Measurements from ENCODE around the gene RPS18. TPM values are rescaled to one million over a fixed set of nuclear protein-coding genes. Genes with fewer than 3 reads are reported as not detected.

RPS18 gene
- total and polyA plus RNA-seq, 2 of the 13 experiments (the other 11 are each of a cell fraction or from before 2014, with no cell fraction given) = 3,896 to 5,806 TPM

DNA sequence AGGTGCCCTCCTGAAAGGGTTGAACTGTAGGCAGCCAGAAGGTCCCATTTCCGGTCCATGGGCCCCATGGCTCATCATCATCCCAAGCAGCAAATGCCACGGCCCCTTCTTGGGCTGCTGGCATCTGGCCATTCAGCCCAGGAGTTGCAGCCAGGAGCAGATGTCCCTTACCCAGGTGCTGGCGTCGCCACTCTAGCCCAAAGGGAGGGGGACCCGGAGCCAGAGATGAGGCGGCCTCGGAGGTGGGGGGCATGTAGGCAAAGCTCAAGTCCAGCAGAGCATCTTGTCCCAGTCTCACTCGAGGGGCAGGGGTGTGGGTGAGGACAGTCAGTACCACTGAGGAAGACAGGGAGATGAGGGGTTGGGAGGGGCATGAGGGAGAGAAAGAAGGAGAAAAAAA, 33.2 kb downstream of the RPS18 start:
- H3K9ac ChIP-seq (ENCODE audit: insufficient read depth, low read depth, low read length) = no peak overlapping the region
- peaks cover 12% of the 10 kb centered on the region for H3K4me1 ChIP-seq (ENCODE audit: insufficient read depth, low read length)
- no peak overlapping the region for H3K4me2 ChIP-seq (ENCODE audit: low read depth, low read length)
- intact Hi-C loops (cut with micrococcal nuclease; ENCODE audit: unreplicated experiment) (no loop called here), in situ Hi-C loops (cut with HindIII; ENCODE audit: extremely low pct_ligation_motif_present, low pct_unique_long_range_greater_than_20kb) (no loop called here)
- no peak for FAIRE-seq
- ChIA-PET POLR2A (no interaction called here), CTCF (ENCODE audit: low intra/inter-chr PET ratio, low total read pairs) (no interaction called here)
- peaks cover 9 to 22% of the 10 kb centered on the region in 2 experiments; a peak in 3 of 5 replicates for H3K36me3 ChIP-seq (replicated peaks in 1 of 2; ENCODE audit: control insufficient read depth in 1 of 2, insufficient read depth in 2 of 2, low read length in 2 of 2)
- H3K9me3 ChIP-seq (ENCODE audit: low read length) = no peaks in the 10 kb centered on the region
- no peak overlapping the region for H3K4me3 ChIP-seq (replicated peaks in 1 of 3; ENCODE audit: insufficient read depth in 1 of 3, low read depth in 2 of 3, low read length in 3 of 3)
- TF ChIP-seq, protein P1, sequence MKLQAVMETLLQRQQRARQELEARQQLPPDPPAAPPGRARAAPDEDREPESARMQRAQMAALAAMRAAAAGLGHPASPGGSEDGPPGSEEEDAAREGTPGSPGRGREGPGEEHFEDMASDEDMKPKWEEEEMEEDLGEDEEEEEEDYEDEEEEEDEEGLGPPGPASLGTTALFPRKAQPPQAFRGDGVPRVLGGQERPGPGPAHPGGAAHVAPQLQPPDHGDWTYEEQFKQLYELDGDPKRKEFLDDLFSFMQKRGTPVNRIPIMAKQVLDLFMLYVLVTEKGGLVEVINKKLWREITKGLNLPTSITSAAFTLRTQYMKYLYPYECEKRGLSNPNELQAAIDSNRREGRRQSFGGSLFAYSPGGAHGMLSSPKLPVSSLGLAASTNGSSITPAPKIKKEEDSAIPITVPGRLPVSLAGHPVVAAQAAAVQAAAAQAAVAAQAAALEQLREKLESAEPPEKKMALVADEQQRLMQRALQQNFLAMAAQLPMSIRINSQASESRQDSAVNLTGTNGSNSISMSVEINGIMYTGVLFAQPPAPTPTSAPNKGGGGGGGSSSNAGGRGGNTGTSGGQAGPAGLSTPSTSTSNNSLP (IDR thresholded peaks at IDR 0.05; ENCODE audit: low read depth, low read length) = no peak
- TF ChIP-seq ZC3H4 (CRISPR knock-in tag; IDR thresholded peaks at IDR 0.05; ENCODE audit: borderline replicate concordance) (no peak), ZC3H13 (CRISPR knock-in tag; IDR thresholded peaks at IDR 0.05) (0 out of 2 replicates have a peak, but pooled peaks have one; percentile 29), ARNTL (CRISPR knock-in tag; IDR thresholded peaks at IDR 0.05) (no peak), HMG20B (CRISPR knock-in tag; conservative IDR thresholded peaks at IDR 0.05) (no peak)
- TF ChIP-seq, protein P2, sequence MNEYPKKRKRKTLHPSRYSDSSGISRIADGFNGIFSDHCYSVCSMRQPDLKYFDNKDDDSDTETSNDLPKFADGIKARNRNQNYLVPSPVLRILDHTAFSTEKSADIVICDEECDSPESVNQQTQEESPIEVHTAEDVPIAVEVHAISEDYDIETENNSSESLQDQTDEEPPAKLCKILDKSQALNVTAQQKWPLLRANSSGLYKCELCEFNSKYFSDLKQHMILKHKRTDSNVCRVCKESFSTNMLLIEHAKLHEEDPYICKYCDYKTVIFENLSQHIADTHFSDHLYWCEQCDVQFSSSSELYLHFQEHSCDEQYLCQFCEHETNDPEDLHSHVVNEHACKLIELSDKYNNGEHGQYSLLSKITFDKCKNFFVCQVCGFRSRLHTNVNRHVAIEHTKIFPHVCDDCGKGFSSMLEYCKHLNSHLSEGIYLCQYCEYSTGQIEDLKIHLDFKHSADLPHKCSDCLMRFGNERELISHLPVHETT (CRISPR knock-in tag; conservative IDR thresholded peaks at IDR 0.05) = no peak
- TF ChIP-seq, protein P3, sequence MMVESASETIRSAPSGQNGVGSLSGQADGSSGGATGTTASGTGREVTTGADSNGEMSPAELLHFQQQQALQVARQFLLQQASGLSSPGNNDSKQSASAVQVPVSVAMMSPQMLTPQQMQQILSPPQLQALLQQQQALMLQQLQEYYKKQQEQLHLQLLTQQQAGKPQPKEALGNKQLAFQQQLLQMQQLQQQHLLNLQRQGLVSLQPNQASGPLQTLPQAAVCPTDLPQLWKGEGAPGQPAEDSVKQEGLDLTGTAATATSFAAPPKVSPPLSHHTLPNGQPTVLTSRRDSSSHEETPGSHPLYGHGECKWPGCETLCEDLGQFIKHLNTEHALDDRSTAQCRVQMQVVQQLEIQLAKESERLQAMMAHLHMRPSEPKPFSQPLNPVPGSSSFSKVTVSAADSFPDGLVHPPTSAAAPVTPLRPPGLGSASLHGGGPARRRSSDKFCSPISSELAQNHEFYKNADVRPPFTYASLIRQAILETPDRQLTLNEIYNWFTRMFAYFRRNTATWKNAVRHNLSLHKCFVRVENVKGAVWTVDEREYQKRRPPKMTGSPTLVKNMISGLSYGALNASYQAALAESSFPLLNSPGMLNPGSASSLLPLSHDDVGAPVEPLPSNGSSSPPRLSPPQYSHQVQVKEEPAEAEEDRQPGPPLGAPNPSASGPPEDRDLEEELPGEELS (CRISPR knock-in tag; IDR thresholded peaks at IDR 0.05) = no peak
- 95% methylated on average over 8 of the region's 8 CpGs for WGBS (ENCODE audit: low lambda C conversion rate)
- H3K27ac ChIP-seq (ENCODE audit: extremely low read length, insufficient read depth, low read length) = no peak overlapping the region
- ATAC-seq = no peak
- peaks cover 10% of the 10 kb centered on the region for H3K79me2 ChIP-seq (ENCODE audit: insufficient read depth, low read length)
- no peaks in the 10 kb centered on the region for H3K27me3 ChIP-seq (ENCODE audit: control insufficient read depth in 1 of 2, insufficient read depth in 2 of 2, low read length in 2 of 2)
- no peak for DNase-seq (ENCODE audit: low spot score)
- no TSS peak for BruUV-seq (replicated peaks)
- H2AFZ ChIP-seq (ENCODE audit: low read length) = no peak overlapping the region
- H4K20me1 ChIP-seq (ENCODE audit: insufficient read depth, low read length) = no peaks in the 10 kb centered on the region

All from HepG2 (cell line).